Right kidney (tissue), 1 donor: ENCODE measurements around the gene CDC42EP4.

Experiments
- DNase-seq: peaks from one replicate; pipeline ENCODE4 v3.0.0-alpha.2; 2016

CDC42EP4 gene

GRCh38 chr17:73302189-73302588, 9.6 kb downstream of the CDC42EP4 start:
- DNase-seq, result no peak

- no peak for DNase-seq
Observed at GRCh38 chr17:73301369-73301768, 10.4 kb downstream of the CDC42EP4 start.

GRCh38 chr17:73300392-73300791, 11.4 kb downstream of the CDC42EP4 start:
- DNase-seq, result no peak

- no peak for DNase-seq
Observed at GRCh38 chr17:73297934-73298861, 13.6 kb downstream of the CDC42EP4 start.

DNA sequence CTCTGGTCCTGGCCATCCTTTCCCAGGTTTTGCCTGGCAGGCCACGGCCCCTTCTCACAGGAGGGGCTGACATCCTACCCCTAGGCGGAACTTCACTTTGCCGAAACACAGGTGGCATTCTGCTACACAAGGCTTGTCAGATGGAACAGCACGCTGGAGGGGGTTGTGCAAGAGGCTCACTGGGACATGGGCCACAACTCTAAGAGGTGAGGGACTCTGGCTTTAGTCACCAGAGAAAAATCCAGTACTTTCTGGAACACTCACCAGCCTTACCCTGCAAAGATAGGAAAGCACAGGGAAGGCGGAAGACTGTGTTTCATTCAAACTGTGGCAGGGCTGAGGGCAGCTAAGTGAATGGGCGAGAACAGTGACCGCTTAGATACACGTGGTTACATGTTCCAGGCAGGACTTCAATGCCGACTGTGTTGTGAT, 18.3 kb downstream of the CDC42EP4 start:
- peak; percentile 49 for DNase-seq

GRCh38 chr17:73293031-73293430, 18.8 kb downstream of the CDC42EP4 start:
- no peak for DNase-seq

GRCh38 chr17:73292031-73292531, 19.7 kb downstream of the CDC42EP4 start:
- DNase-seq, result no peak

DNA sequence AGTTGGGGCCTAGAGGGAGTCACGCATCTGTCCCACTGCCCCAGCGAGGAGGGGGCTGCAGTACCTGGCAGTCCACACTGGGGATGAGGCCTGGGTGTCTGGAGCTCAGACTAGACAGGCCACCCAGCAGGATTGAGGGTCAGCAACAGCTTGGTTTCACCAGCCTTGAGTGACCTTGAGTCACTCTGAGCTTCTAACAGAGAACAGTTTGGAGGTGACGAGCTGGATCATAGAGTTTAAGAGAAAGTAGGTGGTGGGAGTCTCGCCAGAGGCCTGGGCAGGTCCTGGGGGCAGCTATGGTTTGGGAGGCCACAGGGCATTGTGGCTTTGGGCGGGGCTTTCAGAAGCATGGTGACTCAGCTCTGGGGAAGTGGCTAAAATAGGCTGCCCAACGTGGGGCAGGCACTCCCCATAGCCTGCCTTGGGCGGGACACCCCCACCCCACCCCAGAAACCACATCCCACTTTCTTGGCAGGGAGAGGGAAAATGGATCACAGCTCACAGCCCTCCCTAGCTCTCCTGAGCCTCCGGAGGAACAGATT, 20.5 kb downstream of the CDC42EP4 start:
- no peak for DNase-seq

- no peak for DNase-seq
Observed at GRCh38 chr17:73290399-73291259, 21.2 kb downstream of the CDC42EP4 start.

GRCh38 chr17:73289549-73290254, 22.1 kb downstream of the CDC42EP4 start:
- no peak for DNase-seq

DNA sequence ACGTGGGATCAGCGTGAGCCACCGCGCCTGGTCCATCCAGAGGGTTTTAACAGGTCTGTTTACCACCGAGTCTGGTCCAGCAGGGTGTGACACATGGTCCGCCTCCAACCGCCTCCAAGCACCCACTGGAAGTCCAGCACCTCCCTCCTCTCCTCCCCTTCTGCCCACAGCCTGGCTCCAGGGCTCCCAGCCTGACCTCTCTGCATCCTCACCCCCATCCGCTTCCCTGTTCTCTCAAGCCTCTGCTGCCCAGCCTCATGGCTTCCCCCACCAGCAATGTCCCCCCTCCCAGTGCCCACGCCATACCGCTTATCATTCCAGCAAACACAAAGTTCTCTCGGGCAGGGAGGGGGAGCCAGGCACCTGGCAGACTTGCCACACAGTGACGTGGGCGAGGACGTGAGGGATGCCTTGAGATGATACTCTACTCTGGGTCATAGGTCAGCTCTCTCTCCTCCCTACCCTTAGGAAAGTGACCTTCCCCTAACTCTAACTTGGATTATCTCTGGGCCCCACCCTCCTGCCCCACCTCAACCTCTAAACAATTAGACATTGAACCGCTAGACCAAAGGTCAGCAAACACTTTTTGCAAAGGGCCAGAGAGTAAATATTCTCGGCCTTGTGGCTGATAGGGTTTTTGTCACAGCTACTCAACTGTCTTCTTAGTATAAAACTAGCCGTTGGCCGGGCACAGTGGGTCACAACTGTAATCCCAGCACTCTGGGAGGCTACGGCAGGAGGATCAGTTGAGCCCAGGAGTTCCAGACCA, 23.1 kb downstream of the CDC42EP4 start:
- no peak for DNase-seq

DNA sequence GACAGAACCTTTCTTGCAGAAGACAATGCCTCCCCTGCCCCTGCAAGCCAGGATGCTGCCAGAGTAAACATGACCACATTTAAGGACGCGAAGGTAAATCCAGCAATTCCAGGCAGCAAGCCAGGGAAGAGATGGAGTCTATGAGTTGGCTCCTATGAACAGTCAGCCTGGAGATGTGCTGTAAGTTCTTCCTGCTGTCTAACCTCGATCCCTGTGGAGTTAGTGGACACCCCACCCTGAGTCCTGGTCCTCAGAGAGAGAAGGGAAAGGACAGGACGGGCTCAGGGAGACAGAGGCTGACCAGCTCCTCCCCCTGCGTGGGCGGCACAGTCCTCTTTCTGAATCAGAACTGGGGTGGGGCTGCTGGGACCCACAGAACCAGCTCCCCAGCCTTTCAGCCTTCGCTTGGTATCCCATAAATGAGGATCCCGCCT, 24.9 kb downstream of the CDC42EP4 start:
- no peak for DNase-seq

GRCh38 chr17:73285916-73286862, 25.6 kb downstream of the CDC42EP4 start:
- no peak for DNase-seq

- no peak for DNase-seq
Observed at GRCh38 chr17:73285603-73285908, 26.2 kb downstream of the CDC42EP4 start.

DNA sequence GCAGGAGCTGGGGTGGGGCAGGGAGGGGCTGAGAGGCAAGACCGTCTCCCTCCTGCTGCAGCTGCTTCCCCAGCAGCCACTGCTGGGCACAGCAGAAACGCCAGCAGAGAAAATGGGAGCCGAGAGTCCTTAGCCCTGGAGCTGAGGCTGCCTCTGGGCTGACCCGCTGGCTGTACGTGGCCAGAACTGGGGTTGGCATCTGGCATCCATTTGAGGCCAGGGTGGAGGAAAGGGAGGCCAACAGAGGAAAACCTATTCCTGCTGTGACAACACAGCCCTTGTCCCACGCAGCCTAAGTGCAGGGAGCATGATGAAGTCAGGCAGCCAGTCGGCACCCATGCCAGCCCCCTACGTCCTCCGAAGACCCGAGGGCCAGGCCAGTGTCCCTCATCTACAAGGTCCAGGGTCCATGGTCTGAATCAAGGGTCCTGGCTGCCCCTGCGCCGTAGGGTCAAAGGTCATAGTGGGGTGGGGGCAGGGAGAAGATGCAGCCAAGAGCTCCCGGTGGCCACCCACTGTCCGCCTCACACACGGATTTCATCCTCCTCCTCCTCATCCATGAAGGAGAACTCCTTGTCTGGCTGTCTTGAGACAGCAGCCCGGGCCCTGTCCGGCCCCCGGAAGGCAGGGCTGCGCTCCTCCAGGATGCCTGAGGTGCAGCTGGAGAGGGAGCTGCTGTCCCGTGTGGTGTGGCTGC, 26.7 kb downstream of the CDC42EP4 start:
- DNase-seq, result no peak

GRCh38 chr17:73284354-73284753, 27.4 kb downstream of the CDC42EP4 start:
- DNase-seq, result no peak

- DNase-seq, result no peak
Observed at GRCh38 chr17:73283841-73284282, 27.9 kb downstream of the CDC42EP4 start.

DNA sequence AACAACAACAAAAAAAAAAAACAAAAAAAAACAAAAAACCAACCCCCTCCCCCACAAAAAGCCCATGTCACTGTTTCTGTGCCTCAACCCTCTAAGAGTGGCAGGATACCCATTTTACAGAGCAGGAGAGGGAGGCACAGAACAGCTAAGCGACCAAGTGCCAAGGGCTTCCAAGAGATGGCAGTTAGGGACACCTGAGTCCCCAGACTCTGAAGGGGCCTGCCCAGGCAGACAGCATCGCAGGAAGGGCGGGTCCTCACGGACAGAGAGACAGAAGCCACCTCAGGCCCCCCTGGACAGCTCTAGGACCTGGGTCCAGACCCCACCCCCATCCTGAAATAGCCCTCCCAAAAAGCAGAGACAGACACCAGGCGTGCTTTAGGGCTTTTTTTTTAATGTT, 28.6 kb downstream of the CDC42EP4 start:
- DNase-seq, result no peak

DNA sequence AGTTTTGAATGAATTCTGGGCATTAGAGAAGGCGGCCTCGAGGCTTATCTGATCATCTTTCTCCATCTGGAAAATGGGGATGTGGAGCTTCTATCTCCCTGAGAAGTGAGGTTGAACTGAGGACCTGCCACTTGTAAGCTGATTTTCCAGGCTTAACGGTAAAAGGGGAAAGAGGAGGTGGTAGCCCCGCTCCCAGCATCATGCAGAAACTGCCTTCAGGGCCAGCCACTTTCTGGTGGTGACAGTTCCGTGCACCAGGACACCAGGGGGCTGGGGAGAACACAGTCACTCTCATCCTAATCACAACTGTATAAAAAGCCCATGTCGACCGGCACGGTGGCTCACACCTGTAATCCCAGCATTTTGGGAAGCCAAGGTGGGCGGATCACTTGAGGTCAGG, 29.2 kb downstream of the CDC42EP4 start:
- DNase-seq, result no peak
